Measurements from ENCODE around the gene MRPL14. TPM values are rescaled to one million over a fixed set of nuclear protein-coding genes. Genes with fewer than 3 reads are reported as not detected.

MRPL14 gene
- total and polyA plus RNA-seq, 4 donors = 34.6 to 118 (median 40.9) TPM

DNA sequence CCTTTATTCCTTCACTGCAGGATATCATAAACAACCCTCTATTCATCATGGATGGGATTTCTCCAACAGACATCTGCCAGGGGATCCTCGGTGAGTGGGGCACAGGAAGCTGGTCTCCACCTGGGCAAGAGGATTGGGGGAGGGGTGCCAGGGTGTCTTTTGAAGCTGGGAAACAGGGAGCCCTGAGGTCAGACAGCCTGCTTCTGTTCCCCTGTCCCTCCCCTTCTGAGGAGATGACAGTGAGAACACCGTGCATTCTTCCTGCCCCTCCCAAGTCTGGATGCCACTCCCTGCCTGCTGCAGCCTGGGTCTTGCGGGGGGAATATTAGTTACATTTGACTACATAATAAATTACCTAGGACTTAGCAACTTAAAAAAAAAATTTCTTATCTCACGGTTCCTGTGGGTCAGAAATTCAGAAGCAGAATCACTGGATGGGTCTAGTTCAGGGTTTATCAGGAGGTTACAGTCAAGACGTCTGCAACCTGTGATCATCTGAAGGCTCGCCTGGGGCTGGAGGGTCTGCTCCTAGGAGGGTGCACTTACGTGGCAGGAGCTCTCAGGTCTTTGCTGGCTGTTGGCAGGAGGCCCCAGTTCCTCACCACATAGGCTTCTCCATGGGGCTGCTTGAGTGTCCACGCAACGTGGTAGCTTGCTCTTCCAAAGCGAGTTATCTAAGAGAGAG, 42.8 kb upstream of the MRPL14 start:
- Histone ChIP-seq H3K4me1 (ENCODE audit: control insufficient read depth in 4 of 4, insufficient read depth in 4 of 4, low read length in 3 of 4) (peaks cover 0 to 8% (median 2%) of the 10 kb centered on the region in 4 donors), H3K9ac (ENCODE audit: low read depth in 1 of 2, low read length in 2 of 2) (no peak overlapping the region), H3K27me3 (ENCODE audit: control insufficient read depth in 4 of 4, insufficient read depth in 4 of 4, low read length in 3 of 4) (no peaks in the 10 kb centered on the region), H3K9me3 (ENCODE audit: control insufficient read depth in 4 of 4, low read length in 3 of 4) (no peaks in the 10 kb centered on the region), H3K4me3 (ENCODE audit: low read depth in 1 of 3, low read length in 3 of 3) (no peak overlapping the region), H3K27ac (ENCODE audit: low read depth in 1 of 2, low read length in 2 of 2) (no peak overlapping the region), H3K36me3 (ENCODE audit: control insufficient read depth in 4 of 4, insufficient read depth in 3 of 4, low read depth in 1 of 4, low read length in 3 of 4) (no peaks in the 10 kb centered on the region)
- WGBS = 80% methylated on average over 10 of the region's 10 CpGs
- no peak for TF ChIP-seq NR2F2 (IDR thresholded peaks at IDR 0.05)
- TF ChIP-seq TAF1 (conservative IDR thresholded peaks at IDR 0.05) = no peak
- TF ChIP-seq, protein P1, sequence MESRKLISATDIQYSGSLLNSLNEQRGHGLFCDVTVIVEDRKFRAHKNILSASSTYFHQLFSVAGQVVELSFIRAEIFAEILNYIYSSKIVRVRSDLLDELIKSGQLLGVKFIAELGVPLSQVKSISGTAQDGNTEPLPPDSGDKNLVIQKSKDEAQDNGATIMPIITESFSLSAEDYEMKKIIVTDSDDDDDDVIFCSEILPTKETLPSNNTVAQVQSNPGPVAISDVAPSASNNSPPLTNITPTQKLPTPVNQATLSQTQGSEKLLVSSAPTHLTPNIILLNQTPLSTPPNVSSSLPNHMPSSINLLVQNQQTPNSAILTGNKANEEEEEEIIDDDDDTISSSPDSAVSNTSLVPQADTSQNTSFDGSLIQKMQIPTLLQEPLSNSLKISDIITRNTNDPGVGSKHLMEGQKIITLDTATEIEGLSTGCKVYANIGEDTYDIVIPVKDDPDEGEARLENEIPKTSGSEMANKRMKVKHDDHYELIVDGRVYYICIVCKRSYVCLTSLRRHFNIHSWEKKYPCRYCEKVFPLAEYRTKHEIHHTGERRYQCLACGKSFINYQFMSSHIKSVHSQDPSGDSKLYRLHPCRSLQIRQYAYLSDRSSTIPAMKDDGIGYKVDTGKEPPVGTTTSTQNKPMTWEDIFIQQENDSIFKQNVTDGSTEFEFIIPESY (IDR thresholded peaks at IDR 0.05) = no peak
- no peak for TF ChIP-seq RAD21 (IDR thresholded peaks at IDR 0.05)
- TF ChIP-seq YY1 (IDR thresholded peaks at IDR 0.05) = no peak
- TF ChIP-seq, protein P2, sequence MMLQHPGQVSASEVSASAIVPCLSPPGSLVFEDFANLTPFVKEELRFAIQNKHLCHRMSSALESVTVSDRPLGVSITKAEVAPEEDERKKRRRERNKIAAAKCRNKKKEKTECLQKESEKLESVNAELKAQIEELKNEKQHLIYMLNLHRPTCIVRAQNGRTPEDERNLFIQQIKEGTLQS (IDR thresholded peaks at IDR 0.05) = no peak
- no peak for TF ChIP-seq SP1 (IDR thresholded peaks at IDR 0.05)
- TF ChIP-seq JUND (IDR thresholded peaks at IDR 0.05) = no peak
- no peak for TF ChIP-seq HNF4G (IDR thresholded peaks at IDR 0.05)
- TF ChIP-seq, protein P3, sequence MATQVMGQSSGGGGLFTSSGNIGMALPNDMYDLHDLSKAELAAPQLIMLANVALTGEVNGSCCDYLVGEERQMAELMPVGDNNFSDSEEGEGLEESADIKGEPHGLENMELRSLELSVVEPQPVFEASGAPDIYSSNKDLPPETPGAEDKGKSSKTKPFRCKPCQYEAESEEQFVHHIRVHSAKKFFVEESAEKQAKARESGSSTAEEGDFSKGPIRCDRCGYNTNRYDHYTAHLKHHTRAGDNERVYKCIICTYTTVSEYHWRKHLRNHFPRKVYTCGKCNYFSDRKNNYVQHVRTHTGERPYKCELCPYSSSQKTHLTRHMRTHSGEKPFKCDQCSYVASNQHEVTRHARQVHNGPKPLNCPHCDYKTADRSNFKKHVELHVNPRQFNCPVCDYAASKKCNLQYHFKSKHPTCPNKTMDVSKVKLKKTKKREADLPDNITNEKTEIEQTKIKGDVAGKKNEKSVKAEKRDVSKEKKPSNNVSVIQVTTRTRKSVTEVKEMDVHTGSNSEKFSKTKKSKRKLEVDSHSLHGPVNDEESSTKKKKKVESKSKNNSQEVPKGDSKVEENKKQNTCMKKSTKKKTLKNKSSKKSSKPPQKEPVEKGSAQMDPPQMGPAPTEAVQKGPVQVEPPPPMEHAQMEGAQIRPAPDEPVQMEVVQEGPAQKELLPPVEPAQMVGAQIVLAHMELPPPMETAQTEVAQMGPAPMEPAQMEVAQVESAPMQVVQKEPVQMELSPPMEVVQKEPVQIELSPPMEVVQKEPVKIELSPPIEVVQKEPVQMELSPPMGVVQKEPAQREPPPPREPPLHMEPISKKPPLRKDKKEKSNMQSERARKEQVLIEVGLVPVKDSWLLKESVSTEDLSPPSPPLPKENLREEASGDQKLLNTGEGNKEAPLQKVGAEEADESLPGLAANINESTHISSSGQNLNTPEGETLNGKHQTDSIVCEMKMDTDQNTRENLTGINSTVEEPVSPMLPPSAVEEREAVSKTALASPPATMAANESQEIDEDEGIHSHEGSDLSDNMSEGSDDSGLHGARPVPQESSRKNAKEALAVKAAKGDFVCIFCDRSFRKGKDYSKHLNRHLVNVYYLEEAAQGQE (IDR thresholded peaks at IDR 0.05) = no peak
- no peak for DNase-seq (ENCODE audit: low spot score)

GRCh38 chr6:44169154-44169553, 41.9 kb upstream of the MRPL14 start:
- Histone ChIP-seq H3K27ac (ENCODE audit: low read depth in 1 of 2, low read length in 2 of 2) (no peak overlapping the region), H3K9ac (ENCODE audit: low read depth in 1 of 2, low read length in 2 of 2) (no peak overlapping the region), H3K9me3 (ENCODE audit: control insufficient read depth in 4 of 4, low read length in 3 of 4) (no peaks in the 10 kb centered on the region), H3K36me3 (ENCODE audit: control insufficient read depth in 4 of 4, insufficient read depth in 3 of 4, low read depth in 1 of 4, low read length in 3 of 4) (no peaks in the 10 kb centered on the region), H3K27me3 (ENCODE audit: control insufficient read depth in 4 of 4, insufficient read depth in 4 of 4, low read length in 3 of 4) (no peaks in the 10 kb centered on the region), H3K4me1 (ENCODE audit: control insufficient read depth in 4 of 4, insufficient read depth in 4 of 4, low read length in 3 of 4) (peaks cover 0 to 8% (median 2%) of the 10 kb centered on the region in 4 donors), H3K4me3 (ENCODE audit: low read depth in 1 of 3, low read length in 3 of 3) (no peak overlapping the region)
- WGBS = 82% methylated on average over 9 of the region's 9 CpGs
- DNase-seq (ENCODE audit: low spot score) = no peak
- TF ChIP-seq RXRA (IDR thresholded peaks at IDR 0.05) (no peak), JUND (IDR thresholded peaks at IDR 0.05) (no peak), HNF4A (conservative IDR thresholded peaks at IDR 0.05) (no peak), GABPA (IDR thresholded peaks at IDR 0.05 in 1 of 2, conservative IDR thresholded peaks at IDR 0.05 in 1 of 2) (no peak), FOXA1 (IDR thresholded peaks at IDR 0.05) (no peak), NR2F2 (IDR thresholded peaks at IDR 0.05) (no peak), SP1 (IDR thresholded peaks at IDR 0.05) (no peak), FOXA2 (IDR thresholded peaks at IDR 0.05) (no peak), CTCF (IDR thresholded peaks at IDR 0.05; ENCODE audit: low read depth, low read length, missing input control) (no peak), HNF4G (IDR thresholded peaks at IDR 0.05) (no peak), RAD21 (IDR thresholded peaks at IDR 0.05) (no peak), MAX (IDR thresholded peaks at IDR 0.05) (no peak)
- TF ChIP-seq, protein P3 (IDR thresholded peaks at IDR 0.05) = no peak
- TF ChIP-seq, protein P2 (IDR thresholded peaks at IDR 0.05) = no peak
- TF ChIP-seq, protein P1 (IDR thresholded peaks at IDR 0.05) = no peak

All from liver (tissue), 9 donors.